ENCODE data around the gene PID1.

DNA sequence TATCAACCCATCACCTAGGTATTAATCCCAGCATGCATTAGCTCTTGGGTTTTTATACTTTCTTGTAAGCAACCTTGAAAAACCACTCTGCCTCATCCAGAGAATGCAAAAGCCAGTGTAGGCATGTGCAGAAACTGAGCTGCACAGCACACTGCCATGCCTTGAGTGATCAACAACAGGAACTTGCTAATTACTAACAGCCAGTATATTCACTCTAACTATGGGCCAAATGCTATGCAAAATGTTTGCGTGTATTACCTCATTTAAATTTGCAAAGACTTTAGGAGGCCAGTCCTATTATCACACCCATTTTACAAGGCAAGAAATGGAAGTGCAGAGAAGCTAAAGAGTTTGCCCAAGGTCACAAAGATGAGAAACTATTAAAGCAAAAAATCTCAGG lies 169.8 kb downstream of the PID1 start:
- TF ChIP-seq, protein P1, sequence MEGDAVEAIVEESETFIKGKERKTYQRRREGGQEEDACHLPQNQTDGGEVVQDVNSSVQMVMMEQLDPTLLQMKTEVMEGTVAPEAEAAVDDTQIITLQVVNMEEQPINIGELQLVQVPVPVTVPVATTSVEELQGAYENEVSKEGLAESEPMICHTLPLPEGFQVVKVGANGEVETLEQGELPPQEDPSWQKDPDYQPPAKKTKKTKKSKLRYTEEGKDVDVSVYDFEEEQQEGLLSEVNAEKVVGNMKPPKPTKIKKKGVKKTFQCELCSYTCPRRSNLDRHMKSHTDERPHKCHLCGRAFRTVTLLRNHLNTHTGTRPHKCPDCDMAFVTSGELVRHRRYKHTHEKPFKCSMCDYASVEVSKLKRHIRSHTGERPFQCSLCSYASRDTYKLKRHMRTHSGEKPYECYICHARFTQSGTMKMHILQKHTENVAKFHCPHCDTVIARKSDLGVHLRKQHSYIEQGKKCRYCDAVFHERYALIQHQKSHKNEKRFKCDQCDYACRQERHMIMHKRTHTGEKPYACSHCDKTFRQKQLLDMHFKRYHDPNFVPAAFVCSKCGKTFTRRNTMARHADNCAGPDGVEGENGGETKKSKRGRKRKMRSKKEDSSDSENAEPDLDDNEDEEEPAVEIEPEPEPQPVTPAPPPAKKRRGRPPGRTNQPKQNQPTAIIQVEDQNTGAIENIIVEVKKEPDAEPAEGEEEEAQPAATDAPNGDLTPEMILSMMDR (IDR thresholded peaks at IDR 0.05): no peak
- no peak for TF ChIP-seq POLR2A (IDR thresholded peaks at IDR 0.05)
